ENCODE results near the gene AHRR. TPM values are rescaled to one million over a fixed set of nuclear protein-coding genes. Genes with fewer than 3 reads are reported as not detected.
"Not testable (repeated sequence)": the region's sequence is repeated elsewhere in the genome, so short reads cannot be mapped to it uniquely, and the experiment has no call there.

Gene AHRR
- total and polyA plus RNA-seq, 12 donors = 0.07 to 1.2 (median 0.33) TPM; not detected in 2

GRCh38 chr5:473551-474192 lies 152.2 kb downstream of the AHRR start:
- Histone ChIP-seq H3K4me1 (peaks cover 9 to 32% (median 22%) of the 10 kb centered on the region in 9 donors), H3K27me3 (peaks cover 1 to 47% (median 40%) of the 10 kb centered on the region in 7 donors), H3K4me3 (peak overlapping the region; percentile 63 to 98 (median 90)), H3K9me3 (no peaks in the 10 kb centered on the region), H3K36me3 (peaks cover 0 to 19% (median 0%) of the 10 kb centered on the region in 9 donors), H3K27ac (peak overlapping the region in 9 of 10 donors; percentile 64 to 88 (median 78))
- WGBS, 2 donors = 0 to 1% methylated on average over 44 of the region's 44 CpGs
- ATAC-seq = peak; percentile 1 to 27 (median 14)
- no peak for DNase-seq
- intact Hi-C loops (cut with DNase I) = loop anchor here in 1 of 10 donors (5.0 kb wide), 1 partner anchor 139 kb away; the partner anchor contains the start of gene CEP72
- TF ChIP-seq CTCF (IDR thresholded peaks at IDR 0.05) = no peak

GRCh38 chr5:474232-474839 lies 152.8 kb downstream of the AHRR start:
- intact Hi-C loops (cut with DNase I) = loop anchor here in 1 of 10 donors (5.0 kb wide), 1 partner anchor 138 kb away; the partner anchor contains the start of gene CEP72
- H3K36me3 ChIP-seq = peaks cover 0 to 13% (median 0%) of the 10 kb centered on the region in 9 donors
- H3K4me3 ChIP-seq = peak overlapping the region in 9 of 10 donors; percentile 63 to 98 (median 90)
- peaks cover 8 to 53% (median 47%) of the 10 kb centered on the region in 7 donors for H3K27me3 ChIP-seq
- H3K9me3 ChIP-seq, H3K27ac ChIP-seq, DNase-seq, ATAC-seq: not testable (repeated sequence)
- peaks cover 9 to 32% (median 22%) of the 10 kb centered on the region in 9 donors for H3K4me1 ChIP-seq
- 0 to 3% methylated on average over 8 to 9 of the region's 50 CpGs for WGBS, 2 donors

GRCh38 chr5:474840-475661 lies 153.5 kb downstream of the AHRR start:
- Histone ChIP-seq H3K27me3 (peaks cover 15 to 60% (median 54%) of the 10 kb centered on the region in 7 donors), H3K4me1 (peaks cover 9 to 32% (median 22%) of the 10 kb centered on the region in 9 donors), H3K4me3 (peak overlapping the region in 8 of 10 donors; percentile 19 to 43 (median 24)), H3K27ac (no peak overlapping the region), H3K36me3 (peaks cover 0 to 7% (median 0%) of the 10 kb centered on the region in 9 donors), H3K9me3 (no peaks in the 10 kb centered on the region)
- no peak for ATAC-seq
- no peak for TF ChIP-seq CTCF (IDR thresholded peaks at IDR 0.05)
- peak in 1 of 2 donors; percentile 15 for DNase-seq
- WGBS, 2 donors = 19 to 20% methylated on average over 48 to 50 of the region's 50 CpGs
- intact Hi-C loops (cut with DNase I) = loop anchor here in 1 of 10 donors (5.0 kb wide), 1 partner anchor 137 kb away; the partner anchor contains the start of gene CEP72

- no peaks in the 10 kb centered on the region for H3K9me3 ChIP-seq
- no peak overlapping the region for H3K27ac ChIP-seq
- no peak for TF ChIP-seq CTCF (IDR thresholded peaks at IDR 0.05)
- H3K27me3 ChIP-seq = peaks cover 21 to 66% (median 60%) of the 10 kb centered on the region in 7 donors
- peaks cover 9 to 31% (median 22%) of the 10 kb centered on the region in 9 donors for H3K4me1 ChIP-seq
- WGBS, 2 donors = 57 to 61% methylated on average over 8 of the region's 8 CpGs
- peaks cover 0 to 5% (median 0%) of the 10 kb centered on the region in 9 donors for H3K36me3 ChIP-seq
- peak in 1 of 2 donors; percentile 6 for DNase-seq
- no peak for ATAC-seq
- no peak overlapping the region for H3K4me3 ChIP-seq
- intact Hi-C loops (cut with DNase I) = no loop called here
These were observed 154.2 kb downstream of the AHRR start for GRCh38 chr5:475704-476101.

Measured in heart right ventricle (tissue), 16 donors.